ENCODE measurements around the gene MYB. TPM values are rescaled to one million over a fixed set of nuclear protein-coding genes. Genes with fewer than 3 reads are reported as not detected.

The MYB gene
- total and polyA plus RNA-seq, 2 experiments from 2014 or later, result 0.17 to 0.36 TPM

- 94% methylated on average over 2 of the region's 2 CpGs for WGBS (ENCODE audit: low lambda C conversion rate, missing lambda C conversion rate)
- no peak for DNase-seq (ENCODE audit: low spot score)
- TF ChIP-seq EZH2phosphoT487 (IDR thresholded peaks at IDR 0.05; ENCODE audit: low read depth, severe bottlenecking, unreplicated experiment), result no peak
- TF ChIP-seq EZH2 (IDR thresholded peaks at IDR 0.05; ENCODE audit: borderline replicate concordance), result no peak
- TF ChIP-seq CTCF (IDR thresholded peaks at IDR 0.05; ENCODE audit: poor library complexity), result no peak
Measured at GRCh38 chr6:135229996-135230395, 48.9 kb downstream of the MYB start.

GRCh38 chr6:135230711-135231468 is 49.8 kb downstream of the MYB start:
- Histone ChIP-seq H3K4me1 (ENCODE audit: insufficient read depth) (no peaks in the 10 kb centered on the region), H3K9me3 (ENCODE audit: low read depth) (no peaks in the 10 kb centered on the region), H3K27ac (no peak overlapping the region), H3K9me2 (replicated peaks; ENCODE audit: insufficient read depth) (no peaks in the 10 kb centered on the region), H3K27me3 (no peaks in the 10 kb centered on the region), H2AFZ (no peak overlapping the region), H3K36me3 (replicated peaks; ENCODE audit: insufficient read depth, low read depth) (no peaks in the 10 kb centered on the region), H3K4me3 (no peak overlapping the region), H3K79me2 (no peaks in the 10 kb centered on the region), H4K20me1 (ENCODE audit: insufficient read depth, poor library complexity, severe bottlenecking) (no peaks in the 10 kb centered on the region), H3K4me2 (no peak overlapping the region)
- no peak for DNase-seq (ENCODE audit: low spot score)
- TF ChIP-seq EZH2 (IDR thresholded peaks at IDR 0.05; ENCODE audit: borderline replicate concordance) (no peak), EZH2phosphoT487 (IDR thresholded peaks at IDR 0.05; ENCODE audit: low read depth, severe bottlenecking, unreplicated experiment) (no peak), CTCF (IDR thresholded peaks at IDR 0.05; ENCODE audit: poor library complexity) (no peak)
- WGBS (ENCODE audit: low lambda C conversion rate, missing lambda C conversion rate), result 51% methylated on average over 3 of the region's 3 CpGs

More at GRCh38 chr6:135229996-135230395, 48.9 kb downstream of the MYB start:
- no peaks in the 10 kb centered on the region for H3K36me3 ChIP-seq (replicated peaks; ENCODE audit: insufficient read depth, low read depth)
- H2AFZ ChIP-seq, result no peak overlapping the region
- no peaks in the 10 kb centered on the region for H3K27me3 ChIP-seq
- H3K4me3 ChIP-seq, result no peak overlapping the region
- no peaks in the 10 kb centered on the region for H4K20me1 ChIP-seq (ENCODE audit: insufficient read depth, poor library complexity, severe bottlenecking)
- H3K4me2 ChIP-seq, result no peak overlapping the region
- no peaks in the 10 kb centered on the region for H3K4me1 ChIP-seq (ENCODE audit: insufficient read depth)
- no peaks in the 10 kb centered on the region for H3K9me3 ChIP-seq (ENCODE audit: low read depth)
- H3K79me2 ChIP-seq, result no peaks in the 10 kb centered on the region
- H3K27ac ChIP-seq, result no peak overlapping the region
- no peaks in the 10 kb centered on the region for H3K9me2 ChIP-seq (replicated peaks; ENCODE audit: insufficient read depth)

GRCh38 chr6:135231469-135231844 is 50.3 kb downstream of the MYB start:
- Histone ChIP-seq H4K20me1 (ENCODE audit: insufficient read depth, poor library complexity, severe bottlenecking) (no peaks in the 10 kb centered on the region), H3K9me2 (replicated peaks; ENCODE audit: insufficient read depth) (no peaks in the 10 kb centered on the region), H3K4me3 (no peak overlapping the region), H3K27me3 (peaks cover under 1% of the 10 kb centered on the region), H3K4me2 (no peak overlapping the region), H3K36me3 (replicated peaks; ENCODE audit: insufficient read depth, low read depth) (no peaks in the 10 kb centered on the region), H3K4me1 (ENCODE audit: insufficient read depth) (no peaks in the 10 kb centered on the region), H3K9me3 (ENCODE audit: low read depth) (no peaks in the 10 kb centered on the region), H2AFZ (no peak overlapping the region), H3K79me2 (no peaks in the 10 kb centered on the region), H3K27ac (no peak overlapping the region)
- no peak for TF ChIP-seq EZH2phosphoT487 (IDR thresholded peaks at IDR 0.05; ENCODE audit: low read depth, severe bottlenecking, unreplicated experiment)
- TF ChIP-seq CTCF (IDR thresholded peaks at IDR 0.05; ENCODE audit: poor library complexity), result no peak
- no peak for TF ChIP-seq EZH2 (IDR thresholded peaks at IDR 0.05; ENCODE audit: borderline replicate concordance)
- no peak for DNase-seq (ENCODE audit: low spot score)
- 90% methylated on average over 1 of the region's 1 CpG for WGBS (ENCODE audit: low lambda C conversion rate, missing lambda C conversion rate)

Measured in hepatocyte (in vitro differentiated cells).